ENCODE measurements around the gene STYK1.

DNA sequence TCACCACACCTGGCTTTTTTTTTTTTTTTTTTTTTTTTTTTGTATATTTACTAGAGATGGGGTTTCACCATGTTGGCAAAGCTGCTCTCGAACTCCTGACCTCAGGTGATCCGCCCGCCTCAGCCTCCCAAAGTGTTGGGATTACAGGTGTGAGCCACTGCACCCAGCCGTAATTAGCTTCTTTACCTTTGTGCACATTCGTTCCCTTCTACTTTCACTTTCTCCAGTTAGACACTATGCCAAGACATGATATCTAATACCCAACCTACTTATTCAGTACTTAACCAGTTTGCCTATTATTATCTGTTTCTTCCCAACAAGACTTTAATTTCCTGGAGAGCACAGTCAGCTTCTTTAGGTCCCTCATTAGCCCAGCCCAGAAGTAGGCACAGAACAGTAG lies 5.3 kb downstream of the STYK1 start:
- TF ChIP-seq EZH2 (IDR thresholded peaks at IDR 0.05) (no peak), POLR2AphosphoS5 (IDR thresholded peaks at IDR 0.05; ENCODE audit: borderline replicate concordance, low read depth, low read length) (no peak), FOXP2 (optimal IDR thresholded peaks at IDR 0.05; ENCODE audit: control extremely low read depth, extremely low read length, insufficient read depth) (no peak)
